SK-N-SH (cell line): ENCODE results near the gene CHRM4. TPM values are rescaled to one million over a fixed set of nuclear protein-coding genes. Genes with fewer than 3 reads are reported as not detected.

Experiments
- CTCF ChIA-PET: fragments of 300-600, 350-600 bp; formaldehyde crosslinking; extraction: SDS; loops from one replicate; lab custom pipeline; 2021; lab: Yijun Ruan, JAX
- POLR2A ChIA-PET: fragments of 350-600 bp; sonication (Branson Sonifier 250); formaldehyde crosslinking; extraction: SDS; loops from one replicate; lab custom pipeline; 2020; ENCODE audit warnings: antibody characterized with exemption, inconsistent platforms; lab: Yijun Ruan, JAX
- DNase-seq: peaks from one replicate; pipeline ENCODE4 v3.0.0; 2012
- H2AFZ ChIP-seq: fragments of 200-600 bp; sonication (generic); 2 replicates; pipeline ENCODE4 v1.8.1; 2016; ENCODE audit warnings: antibody characterized with exemption, mild to moderate bottlenecking, low read depth
- H3F3A ChIP-seq: fragments of 200-600 bp; sonication (generic); replicated peaks from 2 replicates; pipeline ENCODE3; 2016; ENCODE audit warnings: antibody characterized with exemption, mild to moderate bottlenecking; ENCODE audit not compliant: insufficient read depth
- H3K27ac ChIP-seq, 2 experiments: fragments of 200-500 bp in 1 of 2; fragments of 200-600 bp in 1 of 2; sonication (Bioruptor generic) in 1 of 2; sonication (generic), shearing (Covaris generic) in 1 of 2; 2 replicates each; pipeline versions ENCODE4 v1.5.1 to v1.6.1; 2014 to 2016; ENCODE audit warnings: low read depth in 2 of 2, inconsistent platforms in 1 of 2, low read length in 1 of 2, mild to moderate bottlenecking in 1 of 2, mixed read lengths in 1 of 2
- H3K27me3 ChIP-seq: fragments of 200-600 bp; sonication (generic), shearing (Covaris generic); 2 replicates; pipeline ENCODE4 v1.6.1; 2016; ENCODE audit warnings: mixed run types; ENCODE audit not compliant: insufficient read depth
- H3K36me3 ChIP-seq, 2 experiments: fragments of 200-500 bp in 1 of 2; fragments of 200-600 bp in 1 of 2; sonication (Bioruptor generic) in 1 of 2; sonication (generic) in 1 of 2; replicated peaks in 1 of 2; 2 replicates each; pipeline versions ENCODE3 to v1.5.1; 2014 to 2016; ENCODE audit warnings: low read length in 1 of 2, mild to moderate bottlenecking in 1 of 2; ENCODE audit not compliant: insufficient read depth in 2 of 2, control insufficient read depth in 1 of 2
- H3K4me1 ChIP-seq, 2 experiments: fragments of 200-500 bp in 1 of 2; fragments of 200-600 bp in 1 of 2; sonication (Bioruptor generic) in 1 of 2; sonication (generic), shearing (Covaris generic) in 1 of 2; 2 replicates each; pipeline versions ENCODE4 v1.5.1 to v1.6.1; 2014 to 2016; ENCODE audit warnings: low read depth in 1 of 2, low read length in 1 of 2, mixed run types in 1 of 2; ENCODE audit not compliant: insufficient read depth in 2 of 2, control insufficient read depth in 1 of 2
- H3K4me2 ChIP-seq: fragments of 200-600 bp; sonication (generic), shearing (Covaris generic); 2 replicates; pipeline ENCODE4 v1.6.1; 2017; ENCODE audit warnings: mixed run types
- H3K4me3 ChIP-seq, 2 experiments: fragments of 200-500 bp in 1 of 2; fragments of 200-600 bp in 1 of 2; sonication (Bioruptor generic) in 1 of 2; sonication (generic), shearing (Covaris generic) in 1 of 2; 2 replicates each; pipeline versions ENCODE4 v1.5.1 to v1.8.1; 2014 to 2016; ENCODE audit warnings: low read depth in 2 of 2, inconsistent platforms in 1 of 2, low read length in 1 of 2, mild to moderate bottlenecking in 1 of 2, mixed read lengths in 1 of 2, moderate library complexity in 1 of 2
- H3K79me2 ChIP-seq: fragments of 200-600 bp; sonication (generic); 2 replicates; pipeline ENCODE4 v1.8.1; 2017; ENCODE audit warnings: mild to moderate bottlenecking; ENCODE audit not compliant: insufficient read depth
- H3K9ac ChIP-seq: fragments of 200-600 bp; sonication (generic); 2 replicates; pipeline ENCODE4 v1.6.1; 2017; ENCODE audit warnings: mixed run types
- H3K9me2 ChIP-seq: fragments of 200-600 bp; sonication (generic); 2 replicates; pipeline ENCODE4 v1.6.1; 2017; ENCODE audit warnings: mixed run types
- H3K9me3 ChIP-seq: fragments of 200-600 bp; sonication (generic); 2 replicates; pipeline ENCODE4 v1.6.1; 2017; ENCODE audit warnings: mixed run types, mild to moderate bottlenecking, moderate library complexity
- H4K20me1 ChIP-seq: fragments of 200-600 bp; sonication (generic); 2 replicates; pipeline ENCODE4 v1.6.1; 2017; ENCODE audit warnings: mild to moderate bottlenecking, mixed run types; ENCODE audit not compliant: insufficient read depth
- EP300 ChIP-seq, 2 experiments: IDR thresholded peaks; 2 replicates each; pipeline versions ENCODE4 v1.4.0 to v1.6.1; 2012; ENCODE audit warnings: borderline replicate concordance in 1 of 2, low read depth in 1 of 2, low read length in 1 of 2
- JUND ChIP-seq: IDR thresholded peaks from 2 replicates; pipeline ENCODE4 v1.4.0; 2012
- MAX ChIP-seq: IDR thresholded peaks from 2 replicates; pipeline ENCODE4 v1.4.0; 2012; ENCODE audit warnings: low read depth
- MXI1 ChIP-seq: IDR thresholded peaks from 2 replicates; pipeline ENCODE4 v1.6.1; 2012; ENCODE audit warnings: mild to moderate bottlenecking, low read depth, low read length, improper control_type of control experiment
- PBX3 ChIP-seq: IDR thresholded peaks from 2 replicates; pipeline ENCODE4; 2012
- TAF1 ChIP-seq: IDR thresholded peaks from 2 replicates; pipeline ENCODE4 v1.6.1; 2012; ENCODE audit warnings: low read depth, mild to moderate bottlenecking, low read length, moderate library complexity, borderline replicate concordance
- TEAD4 ChIP-seq: IDR thresholded peaks from 2 replicates; pipeline ENCODE4 v1.4.0; 2012; ENCODE audit warnings: mild to moderate bottlenecking, borderline replicate concordance; ENCODE audit not compliant: insufficient read depth
- ZBTB33 ChIP-seq: IDR thresholded peaks from 2 replicates; pipeline ENCODE4 v1.4.0; 2012; ENCODE audit warnings: low read depth, borderline replicate concordance
- WGBS: methylation state at CpG from one replicate; pipeline ENCODE4 v1.1.6; 2017; ENCODE audit warnings: low lambda C conversion rate; 5-methylcytosine and 5-hydroxymethylcytosine counted together
- polyA plus RNA-seq, 3 experiments: library from polyadenylated mRNA; depleted of rRNA; stranded (reverse); fragments of >200 nt; gene quantifications; 2 replicates each; pipeline ENCODE4 v1.2.3, GENCODE V29; 2012

Gene CHRM4
- polyA plus RNA-seq, 1 of the 3 experiments (the other 2 are of a cell fraction): 0.26 TPM

GRCh38 chr11:46350695-46351094 lies 40.9 kb downstream of the CHRM4 start:
- CTCF ChIA-PET: interaction anchor here (0.5 to 17.7 kb wide), 10 partner anchors 12 to 137 kb away, joined by 3 to 423 read pairs (median 8); partner anchors contain the start of gene CHRM4
- 80% methylated on average over 3 of the region's 3 CpGs for WGBS
- peaks cover 78% of the 10 kb centered on the region for H3K79me2 ChIP-seq

More at GRCh38 chr11:46350695-46351094, 40.9 kb downstream of the CHRM4 start:
- no peak overlapping the region for H3K27ac ChIP-seq
- TF ChIP-seq EP300 (IDR thresholded peaks at IDR 0.05; ENCODE audit: borderline replicate concordance in 1 of 2, low read depth in 1 of 2, low read length in 1 of 2): no peak
- TF ChIP-seq ZBTB33: no peak
- TF ChIP-seq JUND: no peak
- TF ChIP-seq MAX: no peak
- no peak for TF ChIP-seq PBX3
- no peak for TF ChIP-seq TEAD4
- TF ChIP-seq TAF1: no peak
- TF ChIP-seq MXI1: no peak
- H3K4me2 ChIP-seq: no peak overlapping the region
- H3K4me3 ChIP-seq: no peak overlapping the region
- POLR2A ChIA-PET: interaction anchor here (1.1 kb wide), 1 partner anchor 56 kb away, joined by 3 read pairs; no protein-coding TSS in a partner anchor
- DNase-seq: no peak
- H3K4me1 ChIP-seq: peaks cover 17 to 19% of the 10 kb centered on the region in 2 experiments; a peak in 3 of 4 replicates
- H3K9me3 ChIP-seq: no peaks in the 10 kb centered on the region
- peaks cover 3 to 5% of the 10 kb centered on the region in 2 experiments for H3K36me3 ChIP-seq
- no peak overlapping the region for H3K9ac ChIP-seq
- H3K9me2 ChIP-seq: no peaks in the 10 kb centered on the region
- H3K27me3 ChIP-seq: no peaks in the 10 kb centered on the region
- H2AFZ ChIP-seq: no peak overlapping the region
- peaks cover 31% of the 10 kb centered on the region; the same call in 1 of the 2 replicates for H4K20me1 ChIP-seq
- H3F3A ChIP-seq: no peaks in the 10 kb centered on the region
